GM21367 (cell line): Measurements from ENCODE around the gene TOP3B.

Source experiments
- ATAC-seq: cut with Tn5 transposase; IDR thresholded peaks from one replicate; pipeline ENCODE4 v1.9.1; 2021; ENCODE audit not compliant: unreplicated experiment

TOP3B gene

GRCh38 chr22:21964234-21964633, 18.4 kb downstream of the TOP3B start:
- no peak for ATAC-seq

GRCh38 chr22:21963790-21964211, 18.8 kb downstream of the TOP3B start:
- no peak for ATAC-seq

- no peak for ATAC-seq
Observed at GRCh38 chr22:21963286-21963685, 19.3 kb downstream of the TOP3B start.

DNA sequence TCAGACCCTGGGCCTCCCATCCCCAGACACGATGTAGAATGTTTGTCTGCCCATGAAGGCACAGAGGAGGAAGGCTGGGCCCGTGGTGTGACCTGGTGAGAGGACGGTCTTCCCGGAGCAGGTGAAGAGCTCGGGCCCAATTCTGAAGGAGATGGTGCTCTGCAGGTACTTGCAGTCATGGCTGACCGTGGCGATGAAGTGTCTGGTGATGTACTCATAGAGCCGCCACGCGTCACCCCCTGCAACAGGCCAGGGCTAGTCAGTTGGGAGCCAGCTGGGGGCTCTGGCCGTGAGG, 20.0 kb downstream of the TOP3B start:
- no peak for ATAC-seq

- no peak for ATAC-seq
Observed at GRCh38 chr22:21961886-21962654, 20.5 kb downstream of the TOP3B start.

DNA sequence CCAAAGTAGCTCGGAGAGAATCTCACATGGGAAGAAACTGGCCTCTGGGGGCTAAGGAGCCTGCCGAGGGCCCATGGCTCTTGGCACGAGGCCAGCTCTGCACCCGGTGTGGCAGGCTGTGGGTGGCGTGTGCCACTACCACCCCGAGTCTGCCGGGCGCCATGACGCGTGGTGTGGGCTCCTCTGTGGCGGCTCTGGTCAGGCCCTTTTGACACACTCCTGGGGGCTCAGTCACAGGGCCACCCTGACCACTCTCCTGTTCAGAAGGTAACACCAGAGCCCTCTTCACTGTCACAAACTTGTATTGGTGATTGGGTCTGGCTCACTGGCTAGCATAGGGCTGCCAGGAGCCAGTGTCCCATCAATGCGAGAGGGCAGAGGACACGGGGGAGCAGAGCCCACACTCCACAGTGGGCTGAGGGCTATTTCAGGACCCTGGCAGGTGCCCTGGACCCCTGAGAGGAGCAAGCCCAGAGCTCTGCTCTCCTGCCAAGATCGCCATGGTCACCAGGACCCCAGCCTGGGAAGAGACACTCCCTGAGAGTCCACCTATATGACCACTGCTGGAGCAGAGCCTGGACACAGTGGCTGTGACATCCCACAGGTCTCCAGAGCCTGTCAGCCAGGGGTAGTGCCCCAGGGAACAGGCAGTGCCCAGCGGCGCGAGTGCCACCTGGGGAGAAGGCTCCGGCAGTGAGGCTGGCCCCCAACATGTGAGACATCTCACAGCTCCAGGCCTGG, 21.3 kb downstream of the TOP3B start:
- ATAC-seq, result no peak

GRCh38 chr22:21960200-21961126, 22.1 kb downstream of the TOP3B start:
- ATAC-seq, result no peak

DNA sequence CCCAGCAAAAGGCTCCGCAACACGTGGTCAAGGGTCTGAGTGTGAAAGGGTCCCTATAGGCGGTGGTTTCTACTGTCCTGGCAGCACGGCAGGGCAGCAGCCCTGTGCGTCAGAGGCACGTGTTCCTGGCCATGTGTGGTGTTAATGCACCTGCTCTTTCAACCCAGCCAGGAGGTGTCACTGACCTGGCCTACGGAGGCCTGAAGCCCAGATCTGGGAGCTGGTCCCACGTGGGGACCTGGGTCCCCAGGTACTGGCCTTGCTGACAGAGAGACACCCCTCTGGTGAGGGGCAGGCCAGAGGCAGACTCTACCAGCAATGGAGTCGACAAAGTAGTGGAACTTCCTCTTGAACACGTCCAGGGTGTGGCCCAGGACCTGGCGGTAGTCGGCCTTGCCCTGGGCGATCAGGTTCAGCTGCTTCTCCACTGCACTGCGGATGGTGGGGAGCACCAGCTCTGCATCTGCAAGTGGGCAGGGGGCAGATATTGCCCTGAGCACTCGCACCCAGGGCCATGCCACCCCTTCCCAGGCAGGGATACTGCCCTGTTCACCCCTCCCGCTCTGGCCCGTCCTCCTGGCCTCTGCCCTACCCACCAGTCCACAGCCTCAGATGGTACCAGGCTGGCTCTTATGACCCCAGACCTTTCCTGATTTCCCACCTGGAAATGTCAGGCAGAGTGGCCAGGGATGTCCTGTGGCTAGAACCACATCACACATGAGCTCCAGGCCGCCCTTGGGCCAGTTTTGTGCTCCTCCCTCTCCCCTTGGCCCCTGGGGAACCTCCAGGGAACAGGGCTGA, 23.1 kb downstream of the TOP3B start:
- no peak for ATAC-seq

DNA sequence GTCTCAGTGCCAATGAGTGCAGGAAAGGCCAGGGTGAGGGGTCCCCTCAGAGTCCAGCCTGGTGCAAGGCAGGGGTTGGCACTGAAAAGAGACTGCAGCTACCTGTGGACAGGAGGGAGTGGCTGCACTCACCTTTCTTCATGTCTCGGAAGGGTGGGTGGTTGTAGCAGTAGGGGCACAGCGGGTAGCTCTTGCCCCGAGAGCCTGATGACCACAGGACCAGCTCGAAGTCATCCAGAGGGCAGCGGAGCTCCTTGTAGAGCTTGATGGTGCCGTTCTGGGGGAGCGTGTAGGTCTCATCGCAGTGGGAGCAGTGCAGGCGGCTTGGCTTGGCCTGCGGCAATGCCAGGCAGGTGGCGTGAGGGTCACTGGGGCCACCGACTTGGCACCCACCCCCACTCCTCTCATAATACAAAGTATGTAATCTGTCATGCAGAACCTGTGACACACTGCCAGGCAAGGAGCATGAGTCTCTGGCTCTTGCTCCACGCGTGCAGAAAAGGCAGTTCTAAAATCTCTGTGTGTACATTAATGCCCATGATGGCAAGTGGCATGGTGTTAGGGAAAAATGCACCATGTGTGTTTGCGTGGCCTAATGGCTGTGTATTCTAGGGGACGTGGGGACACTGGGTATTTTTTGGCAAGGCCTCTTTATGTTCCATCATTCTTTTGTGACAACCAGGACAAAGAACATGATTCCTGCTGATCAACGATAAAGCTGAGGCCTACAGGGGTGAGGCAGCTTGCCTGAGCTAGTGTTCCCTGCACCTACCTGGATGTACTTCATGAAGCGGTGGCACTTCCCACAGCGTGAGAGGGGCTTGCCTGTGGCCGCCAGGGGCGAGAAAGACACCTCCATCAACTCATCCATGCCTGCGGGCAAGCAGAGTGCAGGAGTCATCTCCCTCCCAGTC, 24.0 kb downstream of the TOP3B start:
- ATAC-seq, result no peak

GRCh38 chr22:21952586-21953571, 29.7 kb downstream of the TOP3B start, which contains the start of gene PPM1F:
Gene PPM1F (minus strand): TSS chr22:21952848. CDS start chr22:21946048, 6,800 bp downstream.
- no peak for ATAC-seq

DNA sequence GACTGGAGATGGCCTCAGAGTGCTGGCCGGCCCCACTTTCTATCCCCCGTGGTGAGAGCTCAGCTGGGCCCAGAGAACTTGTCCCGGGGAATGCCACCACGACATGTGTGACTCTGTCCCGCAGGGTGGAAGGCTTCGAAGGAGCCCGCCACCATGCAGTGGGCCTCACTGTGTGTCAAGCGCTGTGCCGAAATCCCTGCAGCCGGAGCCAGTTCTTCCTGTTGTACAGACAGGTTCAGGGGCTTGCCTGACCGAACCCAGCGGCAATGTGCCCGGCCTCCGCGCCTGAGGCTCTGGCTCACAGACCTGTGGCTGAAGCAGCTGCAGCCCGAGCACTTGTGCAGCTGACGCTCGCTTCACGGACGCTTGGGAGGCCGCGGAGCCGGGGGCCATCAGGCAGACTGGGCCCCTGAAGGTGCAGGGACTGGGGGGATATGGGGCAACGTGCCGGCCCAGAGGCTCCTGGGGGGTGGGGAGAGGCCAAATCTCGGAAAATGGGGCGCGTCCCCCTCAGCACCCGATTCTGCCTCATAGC, 30.6 kb downstream of the TOP3B start:
- ATAC-seq, result no peak

DNA sequence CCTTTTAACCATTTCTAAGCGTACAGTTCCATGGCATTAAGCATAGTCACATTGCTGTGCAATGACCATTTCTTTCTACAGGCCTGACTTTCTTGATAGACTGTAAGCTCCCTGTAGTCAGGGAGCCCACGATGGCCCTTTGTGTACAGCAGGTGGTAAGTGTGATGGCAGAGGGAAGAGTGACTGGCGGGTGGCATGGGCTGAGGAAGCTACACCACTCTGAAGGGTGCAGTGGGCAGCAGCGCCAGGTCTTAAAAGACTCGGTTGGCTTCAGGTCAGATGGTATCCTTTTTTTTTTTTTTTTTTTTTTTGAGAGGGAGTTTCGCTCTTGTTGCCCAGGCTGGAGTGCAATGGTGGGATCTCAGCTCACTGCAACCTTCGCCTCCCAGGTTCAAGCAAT, 31.5 kb downstream of the TOP3B start:
- ATAC-seq, result no peak

GRCh38 chr22:21949948-21950347, 32.6 kb downstream of the TOP3B start:
- no peak for ATAC-seq

DNA sequence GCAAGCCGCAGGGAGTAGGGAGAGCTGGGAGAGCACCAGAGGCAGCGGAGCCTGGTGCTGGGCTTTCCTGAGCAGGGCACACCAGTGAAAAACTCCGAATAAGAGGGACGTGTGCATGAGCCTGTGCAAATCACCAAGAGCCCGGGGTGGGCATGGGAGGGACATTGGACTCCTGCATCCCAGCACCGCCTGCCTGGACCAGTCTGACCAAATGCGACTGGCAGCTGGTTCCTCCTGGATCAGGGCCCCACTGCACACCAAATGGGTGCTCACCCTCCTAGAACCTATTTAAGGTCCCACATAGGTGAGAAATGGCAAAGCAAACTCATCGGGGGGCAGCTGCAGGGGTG, 33.0 kb downstream of the TOP3B start:
- no peak for ATAC-seq

DNA sequence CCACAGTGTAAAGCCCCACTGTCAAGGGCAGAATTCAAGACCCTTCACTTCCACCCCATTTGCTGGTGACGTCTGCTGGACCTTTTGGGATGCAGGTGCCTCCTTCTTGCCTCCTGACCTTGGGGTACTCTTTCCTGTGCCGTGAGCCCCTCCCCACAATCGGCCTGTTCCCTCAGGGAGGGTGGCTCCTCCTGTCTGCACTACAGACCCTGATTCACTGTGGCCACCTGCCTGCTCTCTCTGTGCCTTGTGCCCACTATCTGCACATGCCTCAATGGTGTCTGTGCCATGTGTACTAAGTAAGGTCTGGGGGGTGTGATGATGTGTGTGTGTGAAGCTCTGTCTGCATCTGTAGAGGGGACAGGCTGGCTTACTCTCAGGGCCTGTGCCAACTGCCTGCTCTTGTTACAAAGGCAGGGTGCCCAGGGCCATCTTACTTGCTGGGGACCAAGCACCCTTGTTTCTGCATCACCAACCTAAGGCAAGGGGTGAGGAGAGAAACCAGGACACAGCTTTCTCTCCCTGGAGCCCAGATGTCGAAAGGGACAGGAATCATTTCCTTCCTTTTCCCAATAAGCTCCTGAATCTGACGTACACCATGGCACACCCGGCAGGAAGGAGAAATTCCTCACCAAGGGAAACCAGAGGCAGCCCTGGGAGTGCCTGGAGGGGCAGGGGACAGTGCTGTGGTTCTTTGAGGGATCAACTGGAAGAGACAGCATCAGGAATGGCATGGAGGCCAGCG, 33.6 kb downstream of the TOP3B start:
- no peak for ATAC-seq

- no peak for ATAC-seq
Observed at GRCh38 chr22:21948390-21948789, 34.2 kb downstream of the TOP3B start.
